Natural killer cell (primary cell): Measurements from ENCODE around the gene SLC25A20. TPM values are rescaled to one million over a fixed set of nuclear protein-coding genes. Genes with fewer than 3 reads are reported as not detected.

ENCODE experiments used
- ATAC-seq, 3 donors: fragments of 150-1000 bp in 2 of 3; fragments of 200-7000 bp in 1 of 3; cut with Tn5 transposase; 1 replicate in 1 of 3; 2 replicates in 2 of 3; pipeline ENCODE4 v1.10.0; 2021; ENCODE audit warnings: mild to moderate bottlenecking in 2 of 3, moderate library complexity in 2 of 3
- DNase-seq, 2 donors: peaks; one replicate each; pipeline versions ENCODE4 v3.0.0 to v3.0.0-alpha.2; 2013 to 2021; ENCODE audit warnings: mixed read lengths in 1 of 2
- H3K27ac ChIP-seq: one replicate; pipeline ENCODE4 v1.5.1; 2013; ENCODE audit warnings: mild to moderate bottlenecking, low read length
- H3K27me3 ChIP-seq: one replicate; pipeline ENCODE4 v1.6.1; 2013; ENCODE audit warnings: low read length; ENCODE audit not compliant: control insufficient read depth, insufficient read depth
- H3K36me3 ChIP-seq: one replicate; pipeline ENCODE4 v1.6.1; 2013; ENCODE audit warnings: low read length; ENCODE audit not compliant: control insufficient read depth, insufficient read depth
- H3K4me1 ChIP-seq: one replicate; pipeline ENCODE4 v1.6.1; 2013; ENCODE audit warnings: low read length; ENCODE audit not compliant: control insufficient read depth, insufficient read depth
- H3K4me3 ChIP-seq: one replicate; pipeline ENCODE4 v1.5.1; 2013; ENCODE audit warnings: low read length
- H3K9me3 ChIP-seq: one replicate; pipeline ENCODE4 v1.6.1; 2013; ENCODE audit warnings: low read length; ENCODE audit not compliant: control insufficient read depth, insufficient read depth
- H3K27ac Mint-ChIP-seq, 2 donors: one replicate each; pipeline ENCODE4 v1.8.0; 2022; ENCODE audit warnings: mild to moderate bottlenecking in 2 of 2, mixed read lengths in 2 of 2, moderate library complexity in 1 of 2
- H3K27me3 Mint-ChIP-seq, 2 donors: one replicate each; pipeline ENCODE4 v1.8.0; 2022; ENCODE audit warnings: low read depth in 2 of 2, mixed read lengths in 2 of 2
- H3K36me3 Mint-ChIP-seq: one replicate; pipeline ENCODE4 v1.8.0; 2022; ENCODE audit warnings: mixed read lengths
- H3K4me1 Mint-ChIP-seq, 2 donors: one replicate each; pipeline ENCODE4 v1.8.0; 2022; ENCODE audit warnings: mixed read lengths in 2 of 2
- H3K4me3 Mint-ChIP-seq: one replicate; pipeline ENCODE4 v1.8.0; 2022; ENCODE audit warnings: mild to moderate bottlenecking, moderate library complexity, mixed read lengths
- H3K9me3 Mint-ChIP-seq, 2 donors: one replicate each; pipeline ENCODE4 v1.8.0; 2022; ENCODE audit warnings: mixed read lengths in 2 of 2
- CTCF ChIP-seq: fragments of 200-600 bp; IDR thresholded peaks from one replicate; pipeline ENCODE4 v1.8.0; 2022; ENCODE audit warnings: antibody characterized with exemption
- WGBS: methylation state at CpG from one replicate; pipeline ENCODE4 v1.1.7; 2013; ENCODE audit warnings: missing lambda C conversion rate; ENCODE audit not compliant: insufficient coverage; 5-methylcytosine and 5-hydroxymethylcytosine counted together
- intact Hi-C: fragments of 100-400 bp; cut with micrococcal nuclease; formaldehyde crosslinking; loops from one replicate; pipeline ENCODE4 v1.14.2; 2022
- total RNA-seq, 4 donors: library from RNA; stranded (reverse); fragments of 120-200 nt in 1 of 4; gene quantifications; one replicate each; pipeline versions ENCODE4 v1.2.3 to v1.2.4, GENCODE V29; 2013 to 2022

The SLC25A20 gene
- total RNA-seq, 3 donors from 2014 or later (not counting 1 experiment from before 2014, with no cell fraction given) = 29.5 to 64.0 (median 48.3) TPM

- Histone ChIP-seq H3K36me3 (peaks cover 42% of the 10 kb centered on the region), H3K27ac (peak overlapping the region; percentile 65), H3K4me3 (no peak overlapping the region), H3K4me1 (peaks cover 37% of the 10 kb centered on the region), H3K9me3 (no peaks in the 10 kb centered on the region), H3K27me3 (no peaks in the 10 kb centered on the region)
- Mint-ChIP-seq H3K27me3 (no peaks in the 10 kb centered on the region), H3K9me3 (no peaks in the 10 kb centered on the region), H3K27ac (peak overlapping the region; percentile 71 to 79), H3K4me1 (peaks cover 64 to 74% of the 10 kb centered on the region in 2 donors), H3K4me3 (peak overlapping the region; percentile 60), H3K36me3 (no peaks in the 10 kb centered on the region)
- TF ChIP-seq CTCF = no peak
- DNase-seq (no peak), ATAC-seq (peak; percentile 16 to 30 (median 22))
- WGBS = 27% methylated on average over 1 of the region's 1 CpG
- intact Hi-C loops = no loop called here
These were observed 33.4 kb upstream of the SLC25A20 start for GRCh38 chr3:48931944-48932580.

- ATAC-seq (peak; percentile 25 to 45 (median 40)), DNase-seq (no peak)
- no peak overlapping the region for H3K4me3 ChIP-seq
- no peaks in the 10 kb centered on the region for H3K27me3 ChIP-seq
- peaks cover 44% of the 10 kb centered on the region for H3K4me1 ChIP-seq
- no peak for TF ChIP-seq CTCF
- intact Hi-C loops = no loop called here
- H3K4me3 Mint-ChIP-seq = peak overlapping the region; percentile 47
- peak overlapping the region; percentile 71 to 79 for H3K27ac Mint-ChIP-seq
- no peaks in the 10 kb centered on the region for H3K9me3 Mint-ChIP-seq
- H3K9me3 ChIP-seq = no peaks in the 10 kb centered on the region
- H3K36me3 Mint-ChIP-seq = no peaks in the 10 kb centered on the region
- H3K27ac ChIP-seq = peak overlapping the region; percentile 68
- peaks cover 75 to 79% of the 10 kb centered on the region in 2 donors for H3K4me1 Mint-ChIP-seq
- peaks cover 41% of the 10 kb centered on the region for H3K36me3 ChIP-seq
- H3K27me3 Mint-ChIP-seq = no peaks in the 10 kb centered on the region
- 65% methylated on average over 2 of the region's 3 CpGs for whole genome bisulfite sequencing
These were observed 31.9 kb upstream of the SLC25A20 start for GRCh38 chr3:48930590-48930989.

GRCh38 chr3:48929358-48930035 is 30.8 kb upstream of the SLC25A20 start:
- ATAC-seq (no peak), DNase-seq (no peak)
- H3K9me3 Mint-ChIP-seq = no peaks in the 10 kb centered on the region
- no peak overlapping the region for H3K4me3 ChIP-seq
- peaks cover 34% of the 10 kb centered on the region for H3K36me3 ChIP-seq
- WGBS = 78% methylated on average over 3 of the region's 3 CpGs
- peak overlapping the region; percentile 68 for H3K27ac ChIP-seq
- no peaks in the 10 kb centered on the region for H3K9me3 ChIP-seq
- peaks cover 75% of the 10 kb centered on the region in 2 donors for H3K4me1 Mint-ChIP-seq
- H3K27ac Mint-ChIP-seq = peak overlapping the region; percentile 71 to 79
- H3K4me1 ChIP-seq = peaks cover 44% of the 10 kb centered on the region
- no peaks in the 10 kb centered on the region for H3K36me3 Mint-ChIP-seq
- H3K27me3 Mint-ChIP-seq = no peaks in the 10 kb centered on the region
- no peak for TF ChIP-seq CTCF
- peak overlapping the region; percentile 73 for H3K4me3 Mint-ChIP-seq
- H3K27me3 ChIP-seq = no peaks in the 10 kb centered on the region
- intact Hi-C loops = no loop called here
